ENCODE results near the gene WWOX. TPM values are rescaled to one million over a fixed set of nuclear protein-coding genes. Genes with fewer than 3 reads are reported as not detected.

The WWOX gene
- total and polyA plus RNA-seq, 2 of the 13 experiments (the other 11 are each of a cell fraction or from before 2014, with no cell fraction given): 9.1 to 37.4 TPM

DNA sequence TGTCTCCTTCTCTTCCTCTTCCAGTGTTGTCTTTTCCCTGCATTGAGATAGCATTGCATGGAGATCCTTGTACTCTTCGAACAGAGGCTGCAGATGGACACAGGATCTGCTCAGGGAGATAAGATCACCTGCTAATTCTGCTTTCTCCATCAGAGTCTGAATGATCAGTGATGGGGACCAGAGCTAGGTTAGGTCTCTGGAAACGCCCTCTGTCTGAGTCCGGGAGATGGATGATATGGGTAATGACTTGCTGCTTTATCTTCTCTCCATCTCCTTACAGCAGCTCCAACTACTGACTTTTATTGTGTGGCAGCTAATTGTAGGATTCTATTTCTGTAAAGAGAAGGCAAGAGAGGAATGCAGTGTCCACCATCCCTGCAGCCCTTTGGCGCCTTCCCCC is 435.6 kb downstream of the WWOX start:
- in situ Hi-C loops (cut with HindIII; ENCODE audit: extremely low pct_ligation_motif_present, low pct_unique_long_range_greater_than_20kb): no loop called here
- Histone ChIP-seq H3K4me1 (ENCODE audit: insufficient read depth, low read length) (no peaks in the 10 kb centered on the region), H3K9me3 (ENCODE audit: low read length) (no peaks in the 10 kb centered on the region), H3K27me3 (ENCODE audit: control insufficient read depth in 1 of 2, insufficient read depth in 2 of 2, low read length in 2 of 2) (no peaks in the 10 kb centered on the region), H3K79me2 (ENCODE audit: insufficient read depth, low read length) (no peaks in the 10 kb centered on the region), H3K4me2 (ENCODE audit: low read depth, low read length) (no peak overlapping the region), H3K27ac (ENCODE audit: extremely low read length, insufficient read depth, low read length) (no peak overlapping the region), H2AFZ (ENCODE audit: low read length) (no peak overlapping the region), H4K20me1 (ENCODE audit: insufficient read depth, low read length) (no peaks in the 10 kb centered on the region), H3K36me3 (replicated peaks in 1 of 2; ENCODE audit: control insufficient read depth in 1 of 2, insufficient read depth in 2 of 2, low read length in 2 of 2) (no peaks in the 10 kb centered on the region), H3K9ac (ENCODE audit: insufficient read depth, low read depth, low read length) (no peak overlapping the region), H3K4me3 (replicated peaks in 1 of 3; ENCODE audit: insufficient read depth in 1 of 3, low read depth in 2 of 3, low read length in 3 of 3) (no peak overlapping the region)
- FAIRE-seq: no peak
- no TSS peak for BruUV-seq (replicated peaks)
- no peak for ATAC-seq
- intact Hi-C loops (cut with micrococcal nuclease; ENCODE audit: unreplicated experiment): no loop called here
- CTCF ChIA-PET (ENCODE audit: low intra/inter-chr PET ratio, low total read pairs): no interaction called here
- TF ChIP-seq, protein P1, sequence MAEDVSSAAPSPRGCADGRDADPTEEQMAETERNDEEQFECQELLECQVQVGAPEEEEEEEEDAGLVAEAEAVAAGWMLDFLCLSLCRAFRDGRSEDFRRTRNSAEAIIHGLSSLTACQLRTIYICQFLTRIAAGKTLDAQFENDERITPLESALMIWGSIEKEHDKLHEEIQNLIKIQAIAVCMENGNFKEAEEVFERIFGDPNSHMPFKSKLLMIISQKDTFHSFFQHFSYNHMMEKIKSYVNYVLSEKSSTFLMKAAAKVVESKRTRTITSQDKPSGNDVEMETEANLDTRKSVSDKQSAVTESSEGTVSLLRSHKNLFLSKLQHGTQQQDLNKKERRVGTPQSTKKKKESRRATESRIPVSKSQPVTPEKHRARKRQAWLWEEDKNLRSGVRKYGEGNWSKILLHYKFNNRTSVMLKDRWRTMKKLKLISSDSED (CRISPR knock-in tag; IDR thresholded peaks at IDR 0.05): no peak
- TF ChIP-seq PITX1 (CRISPR knock-in tag; IDR thresholded peaks at IDR 0.05) (no peak), CBFB (CRISPR knock-in tag; IDR thresholded peaks at IDR 0.05) (no peak), ZNF354B (CRISPR knock-in tag; IDR thresholded peaks at IDR 0.05) (no peak), BRD4 (CRISPR knock-in tag; IDR thresholded peaks at IDR 0.05) (no peak), HNF4A (CRISPR knock-in tag; IDR thresholded peaks at IDR 0.05) (no peak), SNAPC2 (CRISPR knock-in tag; IDR thresholded peaks at IDR 0.05) (no peak), NKX3-1 (CRISPR knock-in tag; IDR thresholded peaks at IDR 0.05) (no peak), IRX3 (CRISPR knock-in tag; IDR thresholded peaks at IDR 0.05; ENCODE audit: borderline replicate concordance, low read depth) (no peak)
- TF ChIP-seq, protein P2, sequence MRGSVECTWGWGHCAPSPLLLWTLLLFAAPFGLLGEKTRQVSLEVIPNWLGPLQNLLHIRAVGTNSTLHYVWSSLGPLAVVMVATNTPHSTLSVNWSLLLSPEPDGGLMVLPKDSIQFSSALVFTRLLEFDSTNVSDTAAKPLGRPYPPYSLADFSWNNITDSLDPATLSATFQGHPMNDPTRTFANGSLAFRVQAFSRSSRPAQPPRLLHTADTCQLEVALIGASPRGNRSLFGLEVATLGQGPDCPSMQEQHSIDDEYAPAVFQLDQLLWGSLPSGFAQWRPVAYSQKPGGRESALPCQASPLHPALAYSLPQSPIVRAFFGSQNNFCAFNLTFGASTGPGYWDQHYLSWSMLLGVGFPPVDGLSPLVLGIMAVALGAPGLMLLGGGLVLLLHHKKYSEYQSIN (CRISPR knock-in tag; IDR thresholded peaks at IDR 0.05; ENCODE audit: borderline replicate concordance): no peak
- TF ChIP-seq, protein P3, sequence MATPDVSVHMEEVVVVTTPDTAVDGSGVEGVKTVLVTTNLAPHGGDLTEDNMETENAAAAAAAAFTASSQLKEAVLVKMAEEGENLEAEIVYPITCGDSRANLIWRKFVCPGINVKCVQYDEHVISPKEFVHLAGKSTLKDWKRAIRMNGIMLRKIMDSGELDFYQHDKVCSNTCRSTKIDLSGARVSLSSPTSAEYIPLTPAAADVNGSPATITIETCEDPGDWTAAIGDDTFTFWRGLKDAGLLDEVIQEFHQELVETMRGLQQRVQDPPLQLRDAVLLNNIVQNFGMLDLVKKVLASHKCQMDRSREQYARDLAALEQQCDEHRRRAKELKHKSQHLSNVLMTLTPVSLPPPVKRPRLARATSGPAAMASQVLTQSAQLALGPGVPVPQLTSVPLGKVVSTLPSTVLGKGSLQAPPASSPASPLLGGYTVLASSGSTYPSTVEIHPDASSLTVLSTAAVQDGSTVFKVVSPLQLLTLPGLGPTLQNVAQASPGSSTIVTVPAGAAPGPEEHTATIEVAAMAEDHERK (CRISPR knock-in tag; IDR thresholded peaks at IDR 0.05; ENCODE audit: low read depth): no peak
- POLR2A ChIA-PET: no interaction called here
- WGBS (ENCODE audit: low lambda C conversion rate): 92% methylated on average over 4 of the region's 4 CpGs
- DNase-seq (ENCODE audit: low spot score): no peak
